Nephron (organoid): ENCODE measurements around the gene CYSTM1.
"Not testable (repeated sequence)": the region's sequence is repeated elsewhere in the genome, so short reads cannot be mapped to it uniquely, and the experiment has no call there.

Experiments used
- H3K27ac Mint-ChIP-seq, 3 experiments: 2 replicates each; pipeline ENCODE4 v1.8.0; 2020; ENCODE audit warnings: mixed read lengths in 3 of 3, mild to moderate bottlenecking in 2 of 3, moderate library complexity in 1 of 3
- H3K27me3 Mint-ChIP-seq: 2 replicates; pipeline ENCODE4 v1.8.0; 2021; ENCODE audit warnings: low read depth, mild to moderate bottlenecking, moderate library complexity, mixed read lengths
- H3K36me3 Mint-ChIP-seq: 2 replicates; pipeline ENCODE4 v1.8.0; 2020; ENCODE audit warnings: low read depth, mixed read lengths
- H3K4me1 Mint-ChIP-seq: 2 replicates; pipeline ENCODE4 v1.8.0; 2020; ENCODE audit warnings: mixed read lengths
- H3K4me3 Mint-ChIP-seq, 3 experiments: 2 replicates each; pipeline ENCODE4 v1.8.0; 2020; ENCODE audit warnings: mild to moderate bottlenecking in 3 of 3, mixed read lengths in 3 of 3, moderate library complexity in 2 of 3
- H3K9me3 Mint-ChIP-seq: 2 replicates; pipeline ENCODE4 v1.8.0; 2020; ENCODE audit warnings: mixed read lengths
- TF ChIP-seq, protein P1 (sequence below), 3 experiments: fragments of 200-600 bp; sonication (generic); IDR thresholded peaks; one replicate each; pipeline ENCODE4 v1.5.0; 2021; ENCODE audit warnings: antibody characterized with exemption in 3 of 3; ENCODE audit not compliant: unreplicated experiment in 3 of 3

CYSTM1 gene

DNA sequence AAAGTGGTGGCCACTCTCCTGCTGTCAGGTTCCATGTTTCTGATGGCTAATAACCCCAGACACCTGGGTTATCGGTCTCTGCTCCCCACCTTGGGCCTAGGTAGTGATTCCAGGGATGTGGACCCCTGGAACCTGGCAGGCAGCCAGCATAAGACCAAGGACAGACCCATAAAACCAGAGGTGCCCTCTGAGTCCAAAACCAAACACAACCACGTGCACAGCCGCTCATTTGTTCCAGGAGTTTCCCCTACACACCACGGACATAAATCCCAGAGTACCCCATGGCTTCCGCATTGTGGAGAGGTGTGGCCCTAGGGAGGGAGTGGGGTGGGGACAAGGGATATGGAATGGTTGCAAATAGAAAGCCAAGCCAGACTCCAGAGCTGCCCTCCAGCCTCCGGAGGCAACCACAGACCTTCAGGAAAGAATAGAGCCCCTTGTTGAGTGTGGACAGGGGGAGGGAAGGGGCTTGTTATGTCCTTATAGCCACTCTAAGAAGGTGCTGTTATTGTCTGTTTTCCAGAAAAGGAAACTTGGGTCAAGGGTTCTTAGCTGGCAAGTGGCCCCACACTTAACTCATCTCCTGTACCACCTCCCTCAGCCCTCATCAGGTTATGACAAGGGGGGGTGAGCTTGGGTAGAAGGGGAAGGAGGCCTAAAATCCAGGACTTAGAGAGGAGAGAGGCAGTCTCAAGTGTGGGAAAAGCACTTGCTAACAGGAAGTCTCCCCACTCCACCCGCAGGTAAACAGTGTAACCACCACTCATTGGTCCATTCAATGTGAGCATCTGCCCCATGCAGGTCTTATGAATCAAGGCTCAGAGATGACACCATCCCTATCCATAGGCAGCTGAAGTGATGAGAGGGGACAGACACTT, 23.6 kb upstream of the CYSTM1 start:
- Mint-ChIP-seq H3K27ac (no peak overlapping the region), H3K9me3 (no peaks in the 10 kb centered on the region), H3K27me3 (peaks cover 72% of the 10 kb centered on the region), H3K4me3 (no peak overlapping the region), H3K36me3 (no peaks in the 10 kb centered on the region), H3K4me1 (no peaks in the 10 kb centered on the region)
- TF ChIP-seq, protein P1, sequence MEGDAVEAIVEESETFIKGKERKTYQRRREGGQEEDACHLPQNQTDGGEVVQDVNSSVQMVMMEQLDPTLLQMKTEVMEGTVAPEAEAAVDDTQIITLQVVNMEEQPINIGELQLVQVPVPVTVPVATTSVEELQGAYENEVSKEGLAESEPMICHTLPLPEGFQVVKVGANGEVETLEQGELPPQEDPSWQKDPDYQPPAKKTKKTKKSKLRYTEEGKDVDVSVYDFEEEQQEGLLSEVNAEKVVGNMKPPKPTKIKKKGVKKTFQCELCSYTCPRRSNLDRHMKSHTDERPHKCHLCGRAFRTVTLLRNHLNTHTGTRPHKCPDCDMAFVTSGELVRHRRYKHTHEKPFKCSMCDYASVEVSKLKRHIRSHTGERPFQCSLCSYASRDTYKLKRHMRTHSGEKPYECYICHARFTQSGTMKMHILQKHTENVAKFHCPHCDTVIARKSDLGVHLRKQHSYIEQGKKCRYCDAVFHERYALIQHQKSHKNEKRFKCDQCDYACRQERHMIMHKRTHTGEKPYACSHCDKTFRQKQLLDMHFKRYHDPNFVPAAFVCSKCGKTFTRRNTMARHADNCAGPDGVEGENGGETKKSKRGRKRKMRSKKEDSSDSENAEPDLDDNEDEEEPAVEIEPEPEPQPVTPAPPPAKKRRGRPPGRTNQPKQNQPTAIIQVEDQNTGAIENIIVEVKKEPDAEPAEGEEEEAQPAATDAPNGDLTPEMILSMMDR (IDR thresholded peaks at IDR 0.05; ENCODE audit: unreplicated experiment in 3 of 3): no peak

DNA sequence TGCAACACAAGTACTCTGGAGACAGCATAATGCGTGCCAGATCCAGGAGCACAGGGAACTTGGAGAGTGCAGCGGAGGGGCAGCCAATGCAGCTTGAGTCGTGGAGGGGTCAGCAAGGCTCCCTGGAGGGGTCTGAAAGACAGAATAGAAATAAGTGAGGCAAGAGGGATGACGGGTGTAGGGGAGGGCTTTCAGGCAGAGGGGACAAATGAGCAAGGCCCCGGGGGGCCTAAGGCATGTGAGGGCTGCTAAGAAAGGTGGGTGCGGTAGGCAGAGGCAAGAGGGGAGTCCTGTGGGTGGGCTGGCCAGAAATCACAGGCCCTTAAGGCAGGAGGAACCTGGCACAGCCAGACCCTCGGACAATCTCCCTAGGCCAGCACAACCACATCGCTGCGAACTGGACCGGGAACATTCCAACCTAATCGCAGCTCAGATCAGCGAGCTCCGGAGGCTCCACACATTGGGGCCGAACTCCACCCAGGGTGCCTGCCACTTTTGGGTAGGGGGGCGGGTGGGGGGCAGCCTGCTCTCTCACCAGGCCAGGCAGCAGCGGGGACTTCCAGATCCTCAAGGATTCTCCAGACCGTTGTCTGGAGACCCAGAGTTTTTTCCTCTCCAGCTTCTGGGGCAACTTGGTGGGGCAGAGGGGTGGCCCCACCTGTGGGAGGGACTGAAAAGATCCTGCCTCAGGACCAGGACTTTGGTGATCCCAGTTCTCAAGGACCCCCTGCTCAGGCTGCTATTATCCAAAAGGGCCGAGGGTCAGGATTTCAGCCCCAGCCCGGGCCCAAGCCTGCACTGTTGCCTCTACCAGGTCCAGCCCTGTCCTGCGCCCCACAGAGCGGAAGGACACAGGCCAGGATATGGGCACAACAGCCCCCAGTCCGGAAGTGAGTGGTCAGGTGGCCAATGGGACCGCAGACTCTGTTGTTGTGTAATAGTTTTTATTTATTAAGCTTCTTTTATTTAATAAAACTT, 22.7 kb upstream of the CYSTM1 start:
- no peak overlapping the region for H3K27ac Mint-ChIP-seq
- TF ChIP-seq, protein P1 (IDR thresholded peaks at IDR 0.05; ENCODE audit: unreplicated experiment in 3 of 3): no peak
- H3K27me3 Mint-ChIP-seq: peaks cover 67% of the 10 kb centered on the region
- H3K4me1 Mint-ChIP-seq: peaks cover 5% of the 10 kb centered on the region
- H3K9me3 Mint-ChIP-seq: no peaks in the 10 kb centered on the region
- H3K36me3 Mint-ChIP-seq: no peaks in the 10 kb centered on the region
- no peak overlapping the region for H3K4me3 Mint-ChIP-seq

DNA sequence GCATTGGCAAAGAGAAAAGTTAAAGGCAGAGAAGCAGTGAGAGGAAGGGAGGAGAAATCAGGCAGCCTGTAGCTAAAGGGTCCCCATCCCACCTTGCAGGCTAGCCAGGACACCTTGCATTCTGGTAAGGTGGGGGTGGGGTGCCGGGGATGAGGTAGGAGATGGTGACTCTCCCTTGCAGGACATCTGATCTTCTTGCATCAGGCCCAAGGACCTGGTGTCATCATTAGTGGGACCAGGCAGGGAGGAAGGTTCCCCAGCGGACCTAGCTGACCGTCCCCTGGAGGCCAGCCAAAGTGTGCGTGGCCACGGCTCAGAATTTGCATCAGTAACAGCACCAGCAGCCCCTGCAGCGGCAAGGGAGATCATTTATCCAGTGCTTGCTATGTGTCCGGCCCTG, 21.7 kb upstream of the CYSTM1 start:
- no peaks in the 10 kb centered on the region for H3K9me3 Mint-ChIP-seq
- TF ChIP-seq, protein P1 (IDR thresholded peaks at IDR 0.05; ENCODE audit: unreplicated experiment in 3 of 3): no peak
- H3K4me1 Mint-ChIP-seq: peaks cover 5% of the 10 kb centered on the region
- peaks cover 58% of the 10 kb centered on the region for H3K27me3 Mint-ChIP-seq
- H3K4me3 Mint-ChIP-seq: no peak overlapping the region
- no peaks in the 10 kb centered on the region for H3K36me3 Mint-ChIP-seq
- no peak overlapping the region for H3K27ac Mint-ChIP-seq

DNA sequence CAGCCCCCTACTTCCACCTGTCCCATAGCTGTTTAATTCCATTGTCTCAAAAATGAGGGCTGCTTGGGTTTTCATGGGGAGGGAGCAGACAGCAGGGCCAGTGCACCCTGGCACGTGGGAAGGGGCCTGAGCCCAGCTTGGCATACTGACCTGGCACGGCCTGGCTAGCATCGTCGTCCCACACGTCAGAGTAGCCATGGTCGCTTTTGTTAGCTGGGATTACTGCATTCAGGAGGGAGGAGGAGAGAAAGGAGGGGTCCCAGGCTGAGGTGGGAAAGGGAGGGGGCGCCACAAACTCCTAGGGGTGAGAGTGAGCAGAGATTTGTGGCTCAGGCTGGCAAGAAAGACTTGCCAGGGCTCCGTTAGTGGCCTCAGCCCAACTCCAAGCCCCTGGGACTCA, 21.1 kb upstream of the CYSTM1 start:
- TF ChIP-seq, protein P1 (IDR thresholded peaks at IDR 0.05; ENCODE audit: unreplicated experiment in 3 of 3): no peak
- H3K36me3 Mint-ChIP-seq: no peaks in the 10 kb centered on the region
- H3K27me3 Mint-ChIP-seq: peaks cover 57% of the 10 kb centered on the region
- H3K27ac Mint-ChIP-seq: no peak overlapping the region
- H3K9me3 Mint-ChIP-seq: no peaks in the 10 kb centered on the region
- H3K4me3 Mint-ChIP-seq: no peak overlapping the region
- H3K4me1 Mint-ChIP-seq: peaks cover 5% of the 10 kb centered on the region

DNA sequence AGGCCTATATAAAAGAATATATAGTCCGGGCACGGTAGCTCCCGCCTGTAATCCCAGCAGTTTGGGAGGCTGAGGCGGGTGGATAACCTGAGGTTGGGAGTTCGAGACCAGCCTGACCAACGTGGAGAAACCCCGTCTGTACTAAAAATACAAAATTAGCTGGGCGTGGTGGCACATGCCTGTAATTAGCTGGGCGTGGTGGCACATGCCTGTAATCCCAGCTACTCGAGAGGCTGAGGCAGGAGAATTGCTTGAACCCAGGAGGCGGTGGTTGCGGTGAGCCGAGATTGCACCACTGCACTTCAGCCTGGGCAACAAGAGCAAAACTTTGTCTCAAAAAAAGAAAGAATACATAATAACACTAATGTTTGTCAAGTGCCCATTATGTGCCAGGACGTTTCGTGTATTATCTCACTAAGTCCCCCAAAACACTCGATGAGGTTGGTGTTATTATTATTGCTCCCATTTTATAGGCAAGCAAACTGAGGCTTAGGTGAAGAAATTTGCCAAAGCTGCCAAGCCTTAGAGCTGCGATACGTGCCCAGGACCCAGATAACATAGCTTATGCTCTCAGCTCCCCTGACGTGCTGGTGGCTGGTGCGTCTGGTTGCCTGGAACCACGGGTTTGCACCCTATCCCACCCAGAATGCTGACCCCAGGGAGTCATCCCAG, 20.1 kb upstream of the CYSTM1 start:
- H3K27me3 Mint-ChIP-seq: peaks cover 49% of the 10 kb centered on the region
- not testable (repeated sequence) for H3K4me3 Mint-ChIP-seq, H3K9me3 Mint-ChIP-seq, H3K27ac Mint-ChIP-seq, H3K36me3 Mint-ChIP-seq, H3K4me1 Mint-ChIP-seq
